Measurements from ENCODE around the gene HTRA2.

HTRA2 gene

DNA sequence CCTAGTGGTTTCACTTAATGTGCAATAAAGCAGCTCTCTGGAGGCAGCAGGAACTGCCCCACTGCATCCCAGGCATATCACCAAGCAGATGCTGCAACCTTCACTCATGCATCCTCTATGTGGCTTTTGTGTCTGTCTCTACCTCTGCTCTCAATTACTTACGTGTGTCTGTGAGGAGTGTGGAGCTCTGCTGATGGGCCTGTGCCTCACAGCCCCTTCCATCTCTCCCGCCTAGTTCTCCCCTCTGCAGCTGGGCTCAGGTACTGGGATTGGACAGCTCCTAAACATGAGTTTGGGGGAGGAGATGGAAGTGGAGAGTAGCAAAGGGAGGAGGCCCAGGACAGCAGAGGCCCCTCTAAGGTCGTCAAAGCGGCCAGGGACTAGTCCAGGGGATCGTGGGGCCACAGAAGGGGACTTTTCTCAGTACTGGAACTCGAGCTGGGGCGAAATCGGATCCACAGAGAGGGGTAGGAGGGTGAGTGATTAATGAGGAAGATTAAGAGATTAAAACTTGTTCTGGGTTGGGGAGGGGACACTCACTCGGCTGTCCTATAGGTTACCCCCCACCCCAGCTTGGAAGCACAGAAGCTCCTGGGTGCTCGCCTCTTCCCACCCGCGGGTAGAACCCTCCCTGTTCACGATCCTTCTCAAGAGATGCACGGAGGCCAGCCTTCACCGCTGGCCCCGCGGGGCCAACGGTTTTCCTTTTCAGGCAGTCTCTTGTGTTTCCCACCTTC is 28.2 kb upstream of the HTRA2 start:
- Histone ChIP-seq H2AFZ (ENCODE audit: low read length, unreplicated experiment) (no peak overlapping the region), H3K27me3 (ENCODE audit: insufficient read depth, low read length) (no peaks in the 10 kb centered on the region), H3K27ac (ENCODE audit: low read depth, low read length) (no peak overlapping the region), H3K36me3 (ENCODE audit: insufficient read depth, low read length) (no peaks in the 10 kb centered on the region), H3K79me2 (ENCODE audit: control insufficient read depth, insufficient read depth, low read length, unreplicated experiment) (peaks cover 32% of the 10 kb centered on the region), H3K4me1 (ENCODE audit: control insufficient read depth, insufficient read depth, low read length, unreplicated experiment) (peaks cover 36% of the 10 kb centered on the region), H3K4me3 (ENCODE audit: low read depth, low read length) (peak overlapping the region; percentile 76)

DNA sequence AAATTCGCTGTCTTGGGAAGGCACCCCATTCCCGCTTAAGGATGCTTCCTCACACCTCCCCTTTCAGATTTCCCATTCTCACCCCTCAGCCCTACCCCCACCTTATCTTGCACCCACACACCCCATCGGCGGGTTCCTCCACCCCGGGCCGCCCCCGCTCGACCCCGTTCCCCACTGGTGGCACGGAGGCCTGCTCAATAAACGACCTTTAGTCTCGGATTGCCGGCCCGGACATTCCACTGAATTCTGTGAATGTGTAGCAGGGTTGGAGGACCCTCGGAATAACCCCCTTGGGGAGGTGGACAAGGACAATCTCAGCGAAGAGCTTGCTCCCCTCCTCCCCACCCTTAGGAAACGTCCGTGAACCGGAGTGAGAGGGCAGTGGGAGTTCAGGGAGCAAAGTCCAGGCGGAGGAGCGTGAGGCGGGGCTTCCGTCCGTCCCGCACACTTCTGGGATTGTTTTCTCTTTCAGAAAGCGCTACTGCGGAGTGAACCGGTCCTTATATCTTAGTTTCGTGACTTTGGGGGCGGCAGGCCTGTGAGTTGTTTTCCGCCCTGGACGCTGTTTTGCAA is 27.5 kb upstream of the HTRA2 start:
- peak overlapping the region; percentile 76 for H3K4me3 ChIP-seq (ENCODE audit: low read depth, low read length)

DNA sequence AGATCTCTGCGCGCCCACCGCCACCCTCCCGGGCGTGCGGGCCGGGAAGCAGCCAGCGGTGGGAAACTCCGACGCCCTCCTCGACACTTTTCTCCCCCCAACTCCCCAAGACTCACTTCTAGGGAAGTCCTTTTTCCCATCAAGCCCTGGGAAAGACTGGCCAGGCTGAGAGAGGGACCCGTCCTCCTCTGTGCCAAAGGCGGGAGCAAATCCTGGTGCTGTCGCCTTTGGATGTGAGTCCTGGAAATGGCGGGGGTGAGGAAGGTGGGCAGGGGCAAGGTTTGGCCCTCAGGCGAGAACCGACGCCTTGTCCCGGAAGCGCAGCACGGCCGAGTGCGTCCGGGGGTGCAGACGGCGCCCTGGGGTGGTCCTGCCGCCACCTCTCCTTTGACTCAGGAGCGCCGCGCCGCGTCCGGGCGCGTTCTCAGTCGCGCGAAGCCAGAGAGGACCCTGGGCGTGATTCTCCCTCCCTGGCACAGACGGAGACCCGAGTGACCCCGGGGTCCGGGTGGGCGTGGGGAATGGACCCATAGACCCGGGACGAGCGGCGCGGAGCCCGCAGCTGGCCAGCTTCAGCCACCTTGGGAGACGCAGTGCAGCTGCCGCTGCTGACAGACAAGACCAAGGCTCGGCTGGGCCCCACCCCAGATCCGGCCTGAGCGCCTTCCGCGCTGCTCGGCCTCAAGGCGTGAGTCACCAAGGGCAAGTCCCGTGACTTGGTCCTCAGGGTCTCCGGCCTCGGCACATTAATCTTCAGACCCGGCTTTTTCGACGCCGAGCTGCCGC is 26.8 kb upstream of the HTRA2 start:
- Histone ChIP-seq H3K4me3 (ENCODE audit: low read depth, low read length) (peak overlapping the region; percentile 76), H3K27ac (ENCODE audit: low read depth, low read length) (peak overlapping the region; percentile 82), H3K27me3 (ENCODE audit: insufficient read depth, low read length) (no peaks in the 10 kb centered on the region), H3K36me3 (ENCODE audit: insufficient read depth, low read length) (no peaks in the 10 kb centered on the region), H3K79me2 (ENCODE audit: control insufficient read depth, insufficient read depth, low read length, unreplicated experiment) (peaks cover 32% of the 10 kb centered on the region), H2AFZ (ENCODE audit: low read length, unreplicated experiment) (peak overlapping the region; percentile 57), H3K4me1 (ENCODE audit: control insufficient read depth, insufficient read depth, low read length, unreplicated experiment) (peaks cover 39% of the 10 kb centered on the region)

More for the DNA sequence above, 27.5 kb upstream of the HTRA2 start:
- Histone ChIP-seq H3K27ac (ENCODE audit: low read depth, low read length) (no peak overlapping the region), H3K36me3 (ENCODE audit: insufficient read depth, low read length) (no peaks in the 10 kb centered on the region), H3K4me1 (ENCODE audit: control insufficient read depth, insufficient read depth, low read length, unreplicated experiment) (peaks cover 41% of the 10 kb centered on the region), H3K79me2 (ENCODE audit: control insufficient read depth, insufficient read depth, low read length, unreplicated experiment) (peaks cover 32% of the 10 kb centered on the region), H3K27me3 (ENCODE audit: insufficient read depth, low read length) (no peaks in the 10 kb centered on the region), H2AFZ (ENCODE audit: low read length, unreplicated experiment) (peak overlapping the region; percentile 57)

DNA sequence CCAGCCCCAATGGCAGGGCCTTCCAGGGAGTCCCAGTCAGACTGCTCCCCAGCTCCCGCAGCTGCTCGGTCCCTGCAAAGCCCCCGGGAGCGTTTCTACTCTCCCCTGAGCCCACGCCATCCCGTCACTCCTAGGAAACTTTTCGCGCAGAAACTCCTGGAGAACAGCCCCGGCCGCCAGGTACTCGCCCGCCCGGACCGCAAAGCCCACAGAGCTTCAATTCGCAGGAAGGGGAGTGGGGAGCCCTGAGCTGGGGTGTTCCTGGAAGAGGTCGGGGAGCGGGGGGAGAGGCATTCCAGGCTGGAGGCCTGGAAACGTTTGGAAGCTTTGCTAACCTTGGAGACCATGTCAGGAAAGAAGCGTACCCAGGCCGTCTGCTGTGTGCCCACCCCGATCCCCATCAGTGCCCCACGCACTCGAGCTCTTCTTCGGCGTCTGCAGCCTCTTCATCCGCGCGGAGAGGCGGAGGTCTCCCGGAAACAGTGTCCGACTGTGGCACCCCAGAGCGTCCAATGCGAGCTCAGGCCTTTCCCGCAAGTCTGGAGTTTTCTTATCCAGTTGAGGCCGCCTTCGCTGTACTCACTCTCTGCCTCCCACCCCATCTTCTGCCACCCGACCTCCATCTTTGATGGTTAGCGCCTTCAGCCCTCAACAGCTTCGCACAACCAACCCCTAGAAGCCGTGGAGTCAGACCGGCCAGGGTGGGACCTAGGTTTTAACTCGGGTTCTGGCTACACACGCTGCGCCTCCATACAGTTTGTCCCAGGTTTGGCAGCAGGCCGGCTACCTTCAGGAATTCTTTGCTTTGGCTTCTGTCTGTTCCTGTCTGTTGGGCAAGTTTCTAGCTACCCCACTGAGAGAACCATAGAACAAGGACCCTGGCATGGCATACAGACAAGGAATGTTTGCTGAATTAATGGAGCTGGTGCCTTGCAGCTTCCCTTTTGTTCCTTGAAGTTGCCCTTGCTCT is 25.9 kb upstream of the HTRA2 start:
- Histone ChIP-seq H3K27me3 (ENCODE audit: insufficient read depth, low read length) (no peaks in the 10 kb centered on the region), H3K36me3 (ENCODE audit: insufficient read depth, low read length) (no peaks in the 10 kb centered on the region), H3K27ac (ENCODE audit: low read depth, low read length) (peak overlapping the region; percentile 82), H3K79me2 (ENCODE audit: control insufficient read depth, insufficient read depth, low read length, unreplicated experiment) (peaks cover 32% of the 10 kb centered on the region), H3K4me1 (ENCODE audit: control insufficient read depth, insufficient read depth, low read length, unreplicated experiment) (peaks cover 34% of the 10 kb centered on the region), H2AFZ (ENCODE audit: low read length, unreplicated experiment) (peak overlapping the region; percentile 57), H3K4me3 (ENCODE audit: low read depth, low read length) (peak overlapping the region; percentile 76)

DNA sequence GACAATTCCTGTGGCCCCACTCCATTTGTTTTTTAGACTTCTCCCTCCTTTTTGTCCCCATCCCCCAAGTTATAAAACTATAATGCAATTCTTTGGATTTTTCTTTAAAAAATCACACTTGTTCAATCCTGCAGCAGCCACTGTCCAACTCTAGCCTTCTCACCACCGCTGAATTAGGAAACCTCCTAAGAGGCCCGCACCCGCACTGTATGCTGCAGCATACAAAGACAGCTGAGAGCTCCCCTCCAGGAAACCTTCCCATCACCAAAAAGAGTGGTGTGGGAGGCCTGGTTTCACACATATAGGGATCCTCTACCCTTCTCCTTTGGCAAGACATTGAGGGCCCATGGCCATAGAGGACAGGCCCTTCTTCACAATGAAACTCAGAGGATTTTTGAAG is 25.1 kb upstream of the HTRA2 start:
- no peaks in the 10 kb centered on the region for H3K27me3 ChIP-seq (ENCODE audit: insufficient read depth, low read length)

DNA sequence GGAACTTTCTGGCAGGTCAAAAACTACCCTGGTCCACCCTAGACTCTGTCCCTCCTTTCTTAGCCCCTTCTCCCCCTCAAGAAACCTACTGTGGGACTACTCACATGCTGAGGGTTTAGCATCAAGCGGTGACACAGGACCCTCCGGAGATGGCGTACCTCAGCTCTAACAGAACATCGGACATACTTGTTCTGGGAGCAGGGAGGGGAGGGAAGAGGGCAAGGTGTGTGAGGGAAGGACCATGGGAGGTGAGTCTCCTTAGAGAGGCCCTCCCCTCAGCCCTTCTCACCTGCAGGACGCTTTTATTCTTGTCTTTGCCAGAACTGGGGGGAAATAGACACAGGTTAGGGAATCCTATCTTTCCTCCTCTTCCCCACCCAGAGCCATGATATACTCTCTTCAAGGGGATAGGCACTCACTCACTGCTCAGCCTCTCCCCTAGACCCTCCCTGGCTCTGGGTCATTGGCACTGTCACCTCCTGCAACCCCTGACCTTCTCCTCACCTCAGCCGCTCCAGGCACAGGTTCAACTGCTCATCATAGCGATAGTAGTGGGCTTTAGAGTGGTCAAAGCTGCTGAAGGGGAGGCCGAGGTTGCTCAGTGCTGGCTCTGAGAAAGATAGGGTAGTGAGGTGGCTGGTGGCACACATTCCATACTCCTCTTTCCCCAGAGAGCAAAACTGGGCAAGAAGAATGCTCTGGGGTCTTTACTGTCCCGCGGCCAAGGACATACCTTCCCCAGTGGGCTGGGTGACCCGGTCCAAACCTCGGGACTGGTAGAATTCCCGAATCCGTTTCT is 24.1 kb upstream of the HTRA2 start:
- Histone ChIP-seq H3K79me2 (ENCODE audit: control insufficient read depth, insufficient read depth, low read length, unreplicated experiment) (peaks cover 32% of the 10 kb centered on the region), H3K36me3 (ENCODE audit: insufficient read depth, low read length) (no peaks in the 10 kb centered on the region), H3K4me1 (ENCODE audit: control insufficient read depth, insufficient read depth, low read length, unreplicated experiment) (peaks cover 34% of the 10 kb centered on the region), H3K27me3 (ENCODE audit: insufficient read depth, low read length) (no peaks in the 10 kb centered on the region), H3K27ac (ENCODE audit: low read depth, low read length) (peak overlapping the region; percentile 82), H2AFZ (ENCODE audit: low read length, unreplicated experiment) (no peak overlapping the region), H3K4me3 (ENCODE audit: low read depth, low read length) (peak overlapping the region; percentile 76)

More for the DNA sequence above, 25.1 kb upstream of the HTRA2 start:
- Histone ChIP-seq H3K27ac (ENCODE audit: low read depth, low read length) (peak overlapping the region; percentile 82; the same call in 1 of the 2 replicates), H3K79me2 (ENCODE audit: control insufficient read depth, insufficient read depth, low read length, unreplicated experiment) (peaks cover 32% of the 10 kb centered on the region), H2AFZ (ENCODE audit: low read length, unreplicated experiment) (no peak overlapping the region), H3K36me3 (ENCODE audit: insufficient read depth, low read length) (no peaks in the 10 kb centered on the region), H3K4me3 (ENCODE audit: low read depth, low read length) (peak overlapping the region; percentile 76), H3K4me1 (ENCODE audit: control insufficient read depth, insufficient read depth, low read length, unreplicated experiment) (peaks cover 34% of the 10 kb centered on the region)

DNA sequence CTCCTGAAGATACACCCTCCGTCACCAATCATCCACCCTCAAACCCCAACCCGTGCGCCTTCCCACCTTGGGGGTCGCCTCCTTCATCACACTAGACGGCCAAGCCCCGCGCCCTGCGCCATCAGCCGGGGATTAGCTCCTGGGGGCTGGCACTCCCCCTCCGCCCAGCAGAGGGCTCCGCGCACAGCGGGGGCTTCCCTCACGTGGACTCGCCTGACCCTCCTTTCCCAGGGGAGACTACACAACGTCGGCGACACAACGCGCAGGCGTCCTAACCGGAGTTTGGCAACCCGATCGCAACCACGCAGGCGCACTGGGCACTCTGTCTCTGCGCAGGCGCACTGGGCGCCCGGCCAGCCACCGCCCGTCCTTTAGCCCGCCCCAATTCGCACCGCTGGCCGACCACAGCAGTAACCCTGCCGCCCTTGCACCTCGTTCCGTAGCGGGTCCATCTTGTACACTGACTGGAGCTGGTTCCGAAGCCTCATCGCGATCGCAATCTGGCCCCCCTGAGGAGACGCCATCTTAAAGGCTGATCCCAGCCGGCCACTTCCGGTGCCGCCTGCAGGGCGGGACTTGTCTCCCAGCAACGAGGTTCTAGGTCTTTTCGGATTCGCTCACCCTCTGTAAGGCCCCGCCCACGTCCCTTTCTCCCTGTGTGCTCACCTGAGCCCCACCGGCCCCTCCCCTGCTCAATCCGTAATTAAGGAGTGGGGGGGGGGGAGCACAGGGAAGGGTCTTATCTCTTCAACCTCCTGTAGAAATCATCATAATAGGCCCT is 22.4 kb upstream of the HTRA2 start, which contains the start of gene PCGF1:
Gene PCGF1 (minus strand): TSS at position 551 of the 781 bp plus-strand sequence. CDS start 27 bp downstream, at position 524.
- H3K27me3 ChIP-seq (ENCODE audit: insufficient read depth, low read length): peaks cover 8% of the 10 kb centered on the region
- no peaks in the 10 kb centered on the region for H3K36me3 ChIP-seq (ENCODE audit: insufficient read depth, low read length)
- peak within 1 kb of the TSS; percentile 84 for H2AFZ ChIP-seq (ENCODE audit: low read length, unreplicated experiment)
- H3K79me2 ChIP-seq (ENCODE audit: control insufficient read depth, insufficient read depth, low read length, unreplicated experiment): peaks cover 30% of the 10 kb centered on the region
- peaks cover 34% of the 10 kb centered on the region for H3K4me1 ChIP-seq (ENCODE audit: control insufficient read depth, insufficient read depth, low read length, unreplicated experiment)
- peak within 1 kb of the TSS; percentile 84 for H3K4me3 ChIP-seq (ENCODE audit: low read depth, low read length)
- H3K27ac ChIP-seq (ENCODE audit: low read depth, low read length): peak within 1 kb of the TSS; percentile 97

DNA sequence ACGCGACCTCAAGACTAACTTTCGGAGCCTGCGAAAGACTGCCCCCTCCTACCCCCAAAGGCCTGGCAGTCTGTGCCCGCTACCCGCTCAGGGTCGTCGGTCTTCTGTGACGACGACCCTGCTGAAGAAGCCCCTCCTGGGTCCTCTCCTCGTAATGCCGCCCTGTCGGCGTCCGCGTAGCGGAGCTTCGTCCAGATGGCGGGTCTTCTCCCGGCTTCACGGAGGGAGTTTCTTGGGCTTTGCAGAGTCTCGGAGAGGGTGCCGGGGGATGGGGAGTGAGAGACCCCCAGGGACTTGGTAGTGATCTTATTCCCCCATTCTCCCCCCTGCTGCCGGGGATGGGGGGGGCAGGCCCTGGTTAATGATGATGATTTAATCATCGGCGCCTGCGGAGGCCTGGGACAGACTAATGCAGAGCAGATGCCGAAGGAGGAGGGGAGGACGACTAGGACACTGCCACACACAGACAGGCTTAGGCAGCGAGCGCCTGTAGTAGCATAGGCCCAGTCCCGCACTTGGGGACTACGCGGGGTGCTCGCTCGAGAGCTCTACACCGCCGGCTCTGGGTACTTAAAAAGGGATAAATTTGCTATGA is 21.7 kb upstream of the HTRA2 start:
- peaks cover 34% of the 10 kb centered on the region for H3K4me1 ChIP-seq (ENCODE audit: control insufficient read depth, insufficient read depth, low read length, unreplicated experiment)

DNA sequence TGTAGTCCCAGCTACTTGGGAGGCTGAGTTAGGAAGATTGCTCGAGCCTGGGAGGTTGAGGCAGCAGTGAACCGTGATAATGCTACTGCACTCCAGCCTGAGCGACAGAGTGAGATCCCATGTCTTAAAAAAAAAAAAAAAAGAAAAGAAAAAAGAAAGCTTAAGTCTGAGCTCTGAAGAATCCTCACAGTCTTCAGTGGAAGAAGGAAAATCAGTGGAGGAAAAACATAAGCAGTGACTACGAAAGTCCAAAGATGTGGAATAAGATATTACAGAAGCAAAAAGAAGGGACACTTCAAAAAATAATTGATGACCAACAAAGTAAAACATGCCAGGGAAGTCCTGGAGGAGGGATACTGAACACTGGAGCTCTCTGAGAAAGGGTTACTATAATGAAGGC is 19.5 kb upstream of the HTRA2 start:
- H3K27me3 ChIP-seq (ENCODE audit: insufficient read depth, low read length): peaks cover 37% of the 10 kb centered on the region
- H2AFZ ChIP-seq (ENCODE audit: low read length, unreplicated experiment): no peak overlapping the region
- H3K4me1 ChIP-seq (ENCODE audit: control insufficient read depth, insufficient read depth, low read length, unreplicated experiment): peaks cover 19% of the 10 kb centered on the region
- H3K4me3 ChIP-seq (ENCODE audit: low read depth, low read length): no peak overlapping the region
- no peak overlapping the region for H3K27ac ChIP-seq (ENCODE audit: low read depth, low read length)
- no peaks in the 10 kb centered on the region for H3K36me3 ChIP-seq (ENCODE audit: insufficient read depth, low read length)
- H3K79me2 ChIP-seq (ENCODE audit: control insufficient read depth, insufficient read depth, low read length, unreplicated experiment): peaks cover 8% of the 10 kb centered on the region

More for the DNA sequence above, 21.7 kb upstream of the HTRA2 start:
- peak overlapping the region; percentile 84 for H3K4me3 ChIP-seq (ENCODE audit: low read depth, low read length)
- H3K27ac ChIP-seq (ENCODE audit: low read depth, low read length): peak overlapping the region; percentile 97
- H3K36me3 ChIP-seq (ENCODE audit: insufficient read depth, low read length): no peaks in the 10 kb centered on the region
- peaks cover 29% of the 10 kb centered on the region for H3K79me2 ChIP-seq (ENCODE audit: control insufficient read depth, insufficient read depth, low read length, unreplicated experiment)
- H3K27me3 ChIP-seq (ENCODE audit: insufficient read depth, low read length): peaks cover 14% of the 10 kb centered on the region
- H2AFZ ChIP-seq (ENCODE audit: low read length, unreplicated experiment): peak overlapping the region; percentile 84

Data from ACC112 (cell line).